Measurements from ENCODE around the gene ETHE1.

- TF ChIP-seq EZH2 (IDR thresholded peaks at IDR 0.05; ENCODE audit: borderline replicate concordance, low read length) (no peak), CTCF (conservative IDR thresholded peaks at IDR 0.05 in 1 of 2, IDR thresholded peaks at IDR 0.05 in 1 of 2; ENCODE audit: extremely low read depth in 1 of 2, insufficient read depth in 1 of 2, low read depth in 1 of 2, low read length in 2 of 2) (no peak)
Observed at GRCh38 chr19:43524922-43525835, 1.8 kb downstream of the ETHE1 start.
